HG02763 (cell line): ENCODE measurements around the gene GYG1.

Source experiments
- ATAC-seq: cut with Tn5 transposase; IDR thresholded peaks from one replicate; pipeline ENCODE4 v1.9.1; 2021; ENCODE audit warnings: mild to moderate bottlenecking, moderate library complexity; ENCODE audit not compliant: unreplicated experiment

The GYG1 gene

DNA sequence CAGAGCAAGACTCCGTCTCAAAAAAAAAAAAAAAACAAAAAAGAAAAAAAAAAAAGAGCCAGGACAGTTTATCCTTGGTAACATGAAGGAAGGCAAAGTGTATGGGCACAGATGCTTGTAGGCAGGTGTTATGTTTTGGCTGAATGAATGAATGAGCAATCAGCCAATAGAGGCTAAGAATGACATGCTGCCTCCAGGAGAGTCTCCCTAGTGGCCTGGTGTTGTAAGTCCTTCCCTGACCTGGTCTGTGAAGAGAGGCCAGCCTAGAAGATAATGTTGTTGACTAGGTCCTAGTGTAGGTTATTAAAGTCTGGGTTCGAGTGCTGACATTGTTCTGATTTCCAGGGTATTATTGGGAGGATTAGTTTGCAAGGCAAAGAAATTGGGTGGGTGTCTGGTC lies 24.9 kb downstream of the GYG1 start:
- ATAC-seq: no peak

DNA sequence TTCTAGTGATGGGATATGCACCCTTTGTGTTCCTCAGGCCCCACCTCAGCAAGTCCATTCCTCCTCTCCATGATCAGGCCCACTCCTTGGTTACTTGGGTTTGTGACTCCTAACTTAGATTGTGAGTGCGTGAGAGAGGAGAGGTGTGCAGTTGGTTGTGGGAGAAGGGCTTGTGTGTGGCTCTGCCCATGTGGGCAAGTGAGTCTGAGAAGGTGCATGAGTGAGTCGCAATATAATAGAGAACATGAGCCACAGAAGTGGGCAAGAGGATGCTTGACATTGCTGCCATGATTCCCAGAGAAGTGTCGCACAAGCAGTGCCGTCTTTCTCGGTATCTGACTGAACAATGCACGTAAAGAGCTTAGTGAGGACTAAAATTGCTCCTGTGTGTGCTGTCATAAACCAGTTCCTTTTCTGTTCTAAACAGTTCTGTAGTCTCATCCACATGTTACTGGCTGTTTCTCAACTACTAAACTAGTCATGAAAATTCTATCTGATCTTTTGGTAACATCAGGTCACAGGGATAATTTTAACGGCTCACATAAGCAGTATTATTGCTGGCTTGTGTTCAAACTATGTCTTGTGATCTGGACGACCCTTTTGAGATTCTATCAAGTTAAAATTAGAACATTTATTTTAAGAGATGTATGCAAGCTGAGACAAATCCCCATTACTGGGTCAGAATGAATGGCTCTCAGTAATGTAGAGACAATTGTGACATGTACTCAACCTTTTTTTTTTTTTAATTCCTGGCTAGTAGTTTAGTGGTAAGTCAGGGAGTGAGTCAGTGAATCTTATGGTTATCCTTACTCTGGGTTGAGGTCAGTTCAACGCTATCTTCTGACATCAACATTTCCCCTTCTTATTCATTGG lies 25.6 kb downstream of the GYG1 start:
- no peak for ATAC-seq

DNA sequence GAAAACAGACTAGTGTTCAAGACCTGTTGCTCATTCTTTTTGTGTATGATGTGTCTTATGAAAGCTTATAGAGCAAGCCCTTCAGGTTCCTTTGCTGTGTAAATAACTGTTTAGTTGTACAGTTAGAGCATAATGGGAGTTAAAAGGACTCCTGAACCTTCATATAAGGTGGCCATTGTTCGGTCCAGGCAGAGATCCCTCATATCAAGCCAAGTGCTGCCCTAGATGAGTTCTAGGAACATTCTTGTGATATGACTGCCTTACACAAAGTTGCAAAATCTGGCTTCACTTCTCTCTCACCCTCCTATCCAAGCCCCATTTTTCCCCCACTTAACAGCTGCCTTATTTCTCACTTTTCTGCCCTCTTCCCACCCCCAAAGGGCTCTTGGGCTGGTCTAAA lies 26.9 kb downstream of the GYG1 start:
- no peak for ATAC-seq

DNA sequence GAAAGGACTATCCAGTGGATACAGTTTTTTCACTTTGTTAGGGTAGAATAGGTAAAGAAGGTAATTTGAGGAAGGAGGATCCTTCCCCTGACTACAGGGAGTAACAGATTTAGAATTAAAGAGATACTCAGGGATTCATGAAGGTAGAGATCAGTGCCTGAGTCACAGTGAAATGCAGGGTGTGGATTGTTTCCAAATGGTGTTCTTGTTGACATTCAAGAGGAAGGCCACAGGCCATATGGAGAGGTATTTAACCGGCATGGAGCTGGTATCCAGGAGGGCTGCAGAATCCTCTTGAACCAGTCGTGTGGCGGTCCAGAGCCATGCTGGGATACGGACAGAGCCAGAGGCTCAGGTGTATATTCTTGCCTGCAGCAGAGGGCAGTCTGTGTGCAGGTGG lies 28.2 kb downstream of the GYG1 start:
- ATAC-seq: no peak

DNA sequence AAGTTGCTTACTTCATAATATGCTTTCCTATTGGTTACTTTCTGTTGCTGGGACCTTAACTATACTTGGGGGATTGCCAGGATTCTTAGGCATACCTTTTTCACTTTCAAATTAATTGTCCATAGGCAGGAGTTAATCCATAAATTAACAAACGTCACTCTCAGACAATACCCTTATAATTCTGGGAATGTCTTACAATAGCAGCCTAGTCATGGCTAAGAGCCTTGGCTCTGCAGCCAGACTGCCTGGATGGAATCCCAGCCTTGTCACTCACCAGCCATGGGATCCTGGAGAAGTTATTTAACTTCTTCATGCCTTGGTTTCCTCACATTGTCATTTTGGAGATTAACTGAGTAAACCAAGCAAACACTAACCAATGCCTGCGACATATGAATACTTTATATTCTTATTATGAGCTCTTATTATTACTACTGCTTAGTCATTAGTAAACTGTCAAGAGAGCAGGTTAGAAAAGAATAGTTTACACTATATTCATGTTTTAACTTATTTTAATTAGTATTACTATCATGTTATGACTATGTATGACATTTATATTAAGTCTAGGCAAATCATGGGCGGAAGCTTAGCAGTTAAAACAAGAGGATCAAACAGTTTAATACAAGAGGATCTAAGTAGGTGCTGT lies 29.0 kb downstream of the GYG1 start:
- no peak for ATAC-seq

DNA sequence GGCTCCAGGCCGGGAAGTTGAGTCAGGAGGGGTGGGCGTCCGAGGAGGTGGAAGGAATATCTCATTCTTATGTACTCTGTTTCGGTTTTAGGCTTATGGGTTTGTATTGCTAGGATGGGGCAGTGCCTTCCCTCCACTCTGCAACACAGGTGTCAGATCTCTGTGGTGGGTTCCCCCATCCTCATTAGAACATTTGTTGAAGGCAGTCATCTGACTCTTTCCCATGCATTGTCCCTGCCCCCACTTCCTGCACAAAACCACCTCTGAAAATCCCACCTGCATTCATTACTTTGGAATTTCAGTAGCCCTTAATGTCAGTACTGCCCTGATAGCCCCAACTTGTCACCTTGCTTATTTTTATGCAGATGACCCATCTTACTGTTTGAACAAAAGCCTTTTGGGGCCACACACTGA lies 29.5 kb downstream of the GYG1 start:
- ATAC-seq: no peak

DNA sequence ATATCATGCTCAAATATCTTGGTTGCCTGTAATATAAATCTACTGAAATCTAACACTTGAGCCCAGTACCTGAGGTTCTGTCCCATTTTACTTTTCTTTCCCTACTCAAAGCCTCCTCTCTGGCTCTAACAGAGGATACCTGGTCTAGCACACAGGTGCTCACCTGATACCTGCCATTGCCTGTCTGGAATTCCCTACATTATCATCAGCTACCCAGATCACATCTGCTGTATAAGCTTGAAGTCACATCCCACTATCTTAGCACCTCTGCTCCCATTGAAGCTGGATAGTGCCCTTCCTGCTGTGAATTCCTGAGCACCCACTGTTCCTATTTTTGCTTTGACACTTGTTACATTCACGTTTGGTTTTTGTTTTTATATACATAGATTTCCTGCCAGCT lies 30.5 kb downstream of the GYG1 start:
- no peak for ATAC-seq

DNA sequence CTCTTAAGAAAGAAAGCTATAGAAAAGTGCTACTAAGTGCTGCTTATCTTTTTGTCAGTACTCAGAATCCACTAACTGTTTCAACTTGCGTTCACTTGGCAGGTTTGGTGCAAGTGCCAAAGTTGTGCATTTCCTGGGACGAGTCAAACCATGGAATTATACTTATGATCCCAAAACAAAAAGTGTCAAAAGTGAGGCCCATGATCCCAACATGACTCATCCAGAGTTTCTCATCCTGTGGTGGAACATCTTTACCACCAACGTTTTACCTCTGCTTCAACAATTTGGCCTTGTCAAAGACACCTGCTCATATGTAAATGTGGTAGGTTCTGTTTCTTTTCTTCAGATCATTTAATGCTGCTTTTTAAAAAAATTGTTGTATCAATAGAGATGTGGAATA lies 32.6 kb downstream of the GYG1 start:
- ATAC-seq: no peak

DNA sequence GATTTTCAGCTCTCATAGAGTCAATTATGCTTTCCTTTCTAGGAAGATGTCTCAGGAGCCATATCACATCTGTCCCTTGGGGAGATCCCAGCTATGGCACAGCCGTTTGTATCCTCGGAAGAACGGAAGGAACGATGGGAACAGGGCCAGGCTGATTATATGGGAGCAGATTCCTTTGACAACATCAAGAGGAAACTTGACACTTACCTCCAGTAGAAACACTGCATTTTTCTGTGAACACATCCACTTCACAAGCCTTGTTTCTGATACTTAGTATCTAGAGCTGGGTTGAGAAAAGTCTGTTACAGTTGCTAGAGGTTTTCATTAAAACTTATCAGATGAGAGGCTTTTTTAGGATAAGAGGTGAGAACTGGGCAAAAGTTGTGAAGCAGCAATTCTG lies 35.4 kb downstream of the GYG1 start:
- no peak for ATAC-seq

DNA sequence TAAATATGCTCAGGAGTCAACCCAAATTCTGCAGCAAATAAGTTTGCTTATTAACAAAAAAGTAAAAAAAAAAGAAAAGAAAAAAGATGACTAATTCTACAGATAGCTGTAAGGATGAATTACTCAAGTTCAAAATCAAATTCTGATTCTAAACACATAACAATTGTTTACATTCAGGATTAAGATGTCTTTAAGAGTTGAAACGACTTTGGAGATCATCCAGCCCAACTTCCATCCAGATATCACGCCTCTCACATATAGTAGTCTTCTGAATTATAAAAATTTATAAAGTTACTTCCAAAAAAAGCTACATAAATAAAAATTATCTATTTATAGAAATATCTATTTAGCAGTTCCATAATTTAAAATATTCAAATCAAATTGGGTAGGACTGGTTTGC lies 39.8 kb downstream of the GYG1 start:
- no peak for ATAC-seq

DNA sequence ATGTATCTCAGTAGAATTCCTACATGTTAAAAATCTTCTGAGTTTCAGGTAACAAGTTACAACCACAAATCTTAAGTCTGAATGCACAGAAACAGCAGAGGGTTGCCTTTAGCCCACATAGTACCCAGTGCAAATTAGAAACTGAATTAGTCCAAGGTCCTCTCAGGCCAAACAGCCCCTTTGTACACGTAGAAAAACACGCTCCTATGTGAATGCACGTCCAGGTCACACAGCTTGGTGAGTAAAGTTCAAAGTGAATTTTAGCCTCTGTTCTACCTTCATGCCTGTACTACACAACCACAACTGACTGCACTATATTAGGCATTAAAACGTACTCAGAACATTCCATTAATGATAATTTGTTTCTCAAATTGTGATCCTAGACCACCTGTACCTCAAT lies 46.3 kb downstream of the GYG1 start:
- no peak for ATAC-seq

DNA sequence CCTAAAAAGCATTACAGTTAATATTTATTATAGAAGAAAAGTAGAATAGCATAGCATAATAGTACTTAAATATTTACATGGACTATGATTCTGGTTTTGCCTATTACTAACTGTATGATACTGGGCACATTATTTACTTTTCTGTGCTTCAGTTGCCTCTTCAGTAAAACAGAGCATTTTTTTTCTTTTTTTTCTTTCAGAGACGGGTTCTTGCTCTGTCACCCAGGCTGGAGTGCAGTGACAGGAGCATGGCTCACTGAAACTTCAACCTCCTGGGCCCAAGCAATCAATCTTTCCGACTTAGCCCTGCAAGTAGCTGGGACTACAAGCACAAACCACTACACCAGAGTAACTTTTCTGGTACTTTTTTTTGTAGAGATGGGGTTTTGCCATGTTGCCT lies 47.0 kb downstream of the GYG1 start:
- ATAC-seq: no peak

DNA sequence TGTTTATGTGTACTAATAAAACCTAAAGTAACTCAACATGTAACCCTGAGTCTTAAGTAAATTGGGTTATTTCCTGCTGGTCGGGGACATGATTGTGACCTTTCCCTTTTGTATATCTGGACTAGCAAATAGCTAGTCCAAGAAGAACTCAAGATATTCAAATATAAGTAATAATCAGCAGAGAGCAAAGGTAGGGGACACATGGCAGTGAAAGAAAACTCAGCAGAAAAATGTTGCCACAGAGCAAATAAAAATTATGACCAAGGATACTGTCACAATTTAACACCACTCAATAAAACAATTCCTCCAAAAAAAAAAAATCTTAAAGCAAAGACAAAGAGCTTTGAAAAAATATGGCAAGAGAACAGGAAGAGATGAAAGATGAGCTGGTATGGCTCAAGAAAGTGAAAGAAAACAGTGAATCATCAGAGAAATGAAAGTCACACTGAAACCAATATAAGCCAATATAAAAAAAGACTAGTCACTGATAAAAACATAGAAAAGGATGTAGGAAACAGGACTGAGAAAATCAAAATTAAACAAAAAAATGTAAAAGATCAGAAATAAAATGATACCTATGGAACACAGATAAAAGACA lies 51.5 kb downstream of the GYG1 start:
- ATAC-seq: peak; percentile 79

DNA sequence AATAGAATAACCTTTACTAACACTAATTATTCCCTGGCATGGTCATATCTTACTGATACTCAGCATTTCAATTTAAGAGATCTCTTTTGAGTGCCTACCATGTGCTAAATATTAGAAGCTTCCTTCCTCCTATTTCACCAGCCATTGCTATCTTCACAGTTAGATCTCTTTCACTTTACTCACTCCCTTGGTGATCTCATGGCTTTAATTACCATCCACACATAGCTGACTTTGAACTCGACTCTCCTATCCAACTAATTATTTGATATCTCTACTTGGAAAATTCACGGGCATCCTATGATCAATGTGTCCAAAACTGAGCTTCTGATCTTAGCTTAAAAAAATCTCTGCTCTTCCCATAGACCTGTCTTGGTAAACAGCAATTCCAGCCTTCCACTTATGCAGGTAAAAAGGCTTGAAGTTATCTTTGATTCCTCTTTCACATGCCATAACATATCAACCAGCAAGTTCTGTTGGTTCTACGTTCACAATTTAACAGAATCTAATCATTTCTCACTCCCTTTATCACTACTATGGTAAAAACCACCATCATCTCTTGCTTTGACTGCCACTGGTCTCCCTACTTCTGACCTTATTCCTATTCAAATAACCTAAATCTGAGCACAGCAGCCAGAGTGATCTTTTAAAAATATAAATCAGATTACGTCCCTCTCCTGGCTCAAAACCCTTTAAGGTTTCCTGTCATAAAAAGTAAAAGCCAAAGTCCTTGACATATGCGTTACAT lies 53.2 kb downstream of the GYG1 start:
- ATAC-seq: no peak

DNA sequence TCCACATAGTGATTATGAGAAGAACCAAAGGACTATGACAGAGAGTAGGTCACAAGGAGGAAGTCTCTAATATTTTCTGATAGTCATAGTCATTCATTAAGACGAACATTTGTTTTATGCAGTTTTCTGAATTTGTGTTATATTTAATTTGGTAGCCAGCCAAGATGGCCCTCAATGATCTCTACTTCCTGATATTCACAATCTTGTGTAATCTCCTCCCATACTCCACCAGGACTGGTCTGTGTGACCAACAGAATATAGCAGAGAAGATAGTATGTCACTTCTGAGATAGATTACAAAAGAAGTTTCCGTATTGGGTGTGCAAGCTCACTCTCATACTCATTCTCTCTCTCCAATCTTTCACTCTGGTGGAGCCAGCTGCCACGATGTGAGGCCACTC lies 64.2 kb downstream of the GYG1 start:
- ATAC-seq: no peak

DNA sequence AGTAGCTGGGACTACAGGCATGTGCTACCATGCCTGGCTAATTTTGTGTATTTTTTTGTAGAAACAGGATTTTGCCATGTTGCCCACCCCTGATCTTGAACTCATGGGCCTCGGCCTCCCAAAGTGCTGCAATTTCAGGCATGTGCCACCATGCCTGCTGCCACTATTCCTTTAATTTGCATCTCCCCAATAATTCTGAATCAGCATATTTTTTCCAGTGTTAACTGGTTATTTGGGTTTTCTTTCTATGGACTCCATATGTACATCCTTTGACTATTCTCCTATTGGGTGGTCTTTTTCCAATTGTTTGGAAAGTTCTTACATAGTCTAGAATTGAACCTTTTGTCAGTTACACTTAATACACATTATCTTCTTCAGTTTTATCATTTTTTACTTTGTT lies 66.9 kb downstream of the GYG1 start:
- ATAC-seq: no peak

DNA sequence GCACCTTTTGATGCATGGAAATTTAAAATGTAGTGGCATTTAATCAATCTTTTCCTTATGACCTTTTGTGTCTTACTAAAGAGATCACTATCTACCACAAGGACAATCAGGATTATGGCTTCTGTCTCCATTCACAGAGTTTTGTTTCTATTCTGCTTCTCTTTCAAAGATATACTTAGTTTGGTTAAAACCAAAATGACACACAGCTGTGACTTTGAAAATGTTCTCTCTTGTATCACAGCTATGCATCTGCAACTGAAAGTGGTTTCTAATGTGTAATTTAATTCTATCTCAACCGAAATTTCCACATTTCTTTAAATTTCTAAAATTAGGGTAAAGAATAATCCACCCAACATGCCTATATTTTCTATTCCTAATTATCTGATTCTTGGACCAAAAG lies 67.3 kb downstream of the GYG1 start:
- ATAC-seq: no peak

DNA sequence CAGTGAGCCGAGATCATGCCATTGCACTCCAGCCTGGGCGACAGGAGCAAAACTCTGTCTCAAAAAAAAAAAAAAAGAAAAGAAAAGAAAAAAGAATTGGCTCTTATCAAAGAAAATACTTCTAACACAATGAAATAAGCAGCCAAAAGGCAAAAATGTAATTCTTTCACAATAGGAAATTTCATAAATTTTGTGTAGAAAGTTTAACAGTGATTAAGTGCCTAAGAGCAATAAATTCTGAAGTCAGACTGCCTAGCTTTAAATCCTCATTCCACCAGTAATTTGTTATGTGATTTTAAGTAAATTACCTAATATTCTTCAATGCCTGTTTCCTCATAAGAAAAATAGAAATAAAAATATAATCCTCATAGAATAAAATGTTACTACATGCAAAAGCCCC lies 70.4 kb downstream of the GYG1 start:
- no peak for ATAC-seq

DNA sequence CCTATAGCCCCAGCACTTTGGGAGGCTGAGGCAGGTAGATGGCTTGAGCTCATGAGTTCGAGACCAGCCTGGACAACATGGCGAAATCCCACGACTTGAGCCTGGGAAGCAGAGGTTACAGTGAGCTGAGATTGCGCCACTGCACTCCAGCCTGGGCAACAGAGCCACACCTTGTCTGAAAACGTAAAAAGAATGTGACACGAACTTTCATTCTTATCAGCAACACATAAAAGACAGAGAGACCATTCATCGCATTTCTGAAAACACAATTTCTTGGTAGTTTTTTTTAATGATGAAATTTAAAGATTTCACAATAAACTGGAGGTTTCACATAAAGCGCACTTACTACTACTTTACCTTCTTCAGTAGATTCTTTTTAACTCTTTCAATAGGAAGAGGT lies 76.5 kb downstream of the GYG1 start:
- ATAC-seq: no peak
